ENCODE data around the gene MLLT3. TPM values are rescaled to one million over a fixed set of nuclear protein-coding genes. Genes with fewer than 3 reads are reported as not detected.
"Not testable (repeated sequence)": the region's sequence is repeated elsewhere in the genome, so short reads cannot be mapped to it uniquely, and the experiment has no call there.

The MLLT3 gene
- total RNA-seq, 1 donor from 2014 or later: 65.8 TPM

DNA sequence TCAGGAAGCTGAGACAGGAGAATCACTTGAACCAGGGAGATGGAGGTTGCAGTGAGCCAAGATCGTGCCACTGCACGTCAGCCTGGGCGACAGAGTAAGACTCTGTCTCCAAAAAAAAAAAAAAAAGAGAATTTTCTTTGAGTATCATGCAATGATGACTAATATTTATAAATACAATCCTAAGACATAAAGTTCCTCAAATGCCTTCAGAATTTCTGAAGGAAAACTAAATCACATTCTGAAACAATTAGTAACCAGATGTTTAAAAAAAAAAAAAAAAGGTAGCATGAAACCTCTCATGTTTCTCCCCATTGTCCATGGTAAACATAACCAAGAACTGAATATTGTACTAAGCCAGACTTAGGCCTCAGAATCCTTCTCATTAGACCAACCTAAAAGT is 23.1 kb downstream of the MLLT3 start:
- no peak overlapping the region for H3K9ac ChIP-seq (ENCODE audit: low read depth in 1 of 3, low read length in 3 of 3)
- H3K27ac ChIP-seq (ENCODE audit: low read depth, low read length): no peak overlapping the region
- H3K27me3 ChIP-seq (ENCODE audit: control insufficient read depth in 3 of 3, insufficient read depth in 3 of 3, low read length in 3 of 3): no peaks in the 10 kb centered on the region
- H3K4me3 ChIP-seq (ENCODE audit: low read length in 3 of 3): no peak overlapping the region
- no peaks in the 10 kb centered on the region for H3K9me3 ChIP-seq (ENCODE audit: control insufficient read depth in 3 of 3, low read length in 3 of 3)
- H3K4me1 ChIP-seq (ENCODE audit: control insufficient read depth in 3 of 3, insufficient read depth in 3 of 3, low read length in 3 of 3): peaks cover 3 to 14% (median 7%) of the 10 kb centered on the region in 3 donors
- no peaks in the 10 kb centered on the region for H3K36me3 ChIP-seq (ENCODE audit: control insufficient read depth in 3 of 3, insufficient read depth in 3 of 3, low read length in 3 of 3)

DNA sequence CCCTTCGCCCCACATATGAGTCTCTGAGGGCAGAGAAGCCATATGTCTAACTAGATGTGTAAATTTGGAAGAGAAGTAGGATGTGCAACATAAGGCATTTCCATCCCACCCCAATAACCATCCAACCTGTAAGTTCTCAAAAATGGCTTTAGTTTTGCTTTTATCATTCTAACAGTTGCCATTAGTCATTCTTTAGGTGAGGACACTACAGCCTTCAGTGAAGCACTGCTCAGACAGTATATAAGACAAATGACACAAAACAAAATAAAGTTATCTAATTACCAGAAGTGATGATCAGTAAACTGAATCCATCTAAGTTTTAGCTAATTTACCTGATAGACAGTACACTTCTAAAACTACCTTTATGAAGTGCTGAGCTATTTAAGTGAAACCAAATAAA is 23.9 kb downstream of the MLLT3 start:
- no peaks in the 10 kb centered on the region for H3K27me3 ChIP-seq (ENCODE audit: control insufficient read depth in 3 of 3, insufficient read depth in 3 of 3, low read length in 3 of 3)
- no peak overlapping the region for H3K9ac ChIP-seq (ENCODE audit: low read depth in 1 of 3, low read length in 3 of 3)
- H3K36me3 ChIP-seq (ENCODE audit: control insufficient read depth in 3 of 3, insufficient read depth in 3 of 3, low read length in 3 of 3): no peaks in the 10 kb centered on the region
- H3K27ac ChIP-seq (ENCODE audit: low read depth, low read length): no peak overlapping the region
- peaks cover 2 to 9% (median 7%) of the 10 kb centered on the region in 3 donors for H3K4me1 ChIP-seq (ENCODE audit: control insufficient read depth in 3 of 3, insufficient read depth in 3 of 3, low read length in 3 of 3)
- H3K9me3 ChIP-seq (ENCODE audit: control insufficient read depth in 3 of 3, low read length in 3 of 3): no peaks in the 10 kb centered on the region
- no peak overlapping the region for H3K4me3 ChIP-seq (ENCODE audit: low read length in 3 of 3)

DNA sequence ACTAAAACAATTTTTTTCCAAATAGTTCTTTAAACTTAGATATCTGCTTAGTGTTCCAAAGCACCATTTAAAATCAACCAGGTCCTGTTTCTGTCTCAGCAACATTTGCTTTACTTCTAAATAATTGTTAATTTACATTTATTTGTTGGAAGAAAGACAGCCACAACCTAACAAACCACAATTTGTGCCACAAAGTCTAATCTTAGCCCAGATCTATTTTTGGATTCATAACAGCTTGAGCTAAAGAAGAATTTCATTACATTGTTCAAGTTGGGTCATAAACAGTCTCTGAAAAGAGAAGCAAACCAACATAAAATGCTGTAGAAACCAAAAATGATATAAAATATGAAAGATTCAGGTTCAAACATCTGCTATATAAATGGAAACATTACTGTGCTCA is 24.4 kb downstream of the MLLT3 start:
- peaks cover 0 to 7% (median 4%) of the 10 kb centered on the region in 3 donors for H3K4me1 ChIP-seq (ENCODE audit: control insufficient read depth in 3 of 3, insufficient read depth in 3 of 3, low read length in 3 of 3)

DNA sequence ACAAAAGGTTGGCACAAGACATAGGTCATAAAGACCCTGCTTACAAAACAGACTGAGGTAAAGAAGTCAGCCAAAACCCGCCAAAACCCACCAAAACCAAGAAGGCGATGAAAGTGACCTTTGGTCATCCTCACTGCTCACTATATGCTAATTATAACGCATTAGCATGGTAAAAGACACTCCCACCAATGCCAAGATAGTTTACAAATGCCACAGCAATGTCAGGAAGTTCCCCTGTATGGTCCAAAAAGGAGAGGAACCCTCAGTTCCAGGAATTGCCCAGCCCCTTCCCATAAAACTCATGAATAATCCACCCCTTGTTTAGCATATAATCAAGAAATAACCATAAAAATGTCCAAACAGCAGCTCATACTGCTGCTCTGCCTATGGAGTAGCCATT is 27.7 kb downstream of the MLLT3 start:
- no peaks in the 10 kb centered on the region for H3K36me3 ChIP-seq (ENCODE audit: control insufficient read depth in 3 of 3, insufficient read depth in 3 of 3, low read length in 3 of 3)
- no peaks in the 10 kb centered on the region for H3K27me3 ChIP-seq (ENCODE audit: control insufficient read depth in 3 of 3, insufficient read depth in 3 of 3, low read length in 3 of 3)
- no peak overlapping the region for H3K9ac ChIP-seq (ENCODE audit: low read depth in 1 of 3, low read length in 3 of 3)
- H3K4me1 ChIP-seq (ENCODE audit: control insufficient read depth in 3 of 3, insufficient read depth in 3 of 3, low read length in 3 of 3): peaks cover 0 to 7% (median 0%) of the 10 kb centered on the region in 3 donors
- H3K27ac ChIP-seq (ENCODE audit: low read depth, low read length): no peak overlapping the region
- no peaks in the 10 kb centered on the region for H3K9me3 ChIP-seq (ENCODE audit: control insufficient read depth in 3 of 3, low read length in 3 of 3)
- H3K4me3 ChIP-seq (ENCODE audit: low read length in 3 of 3): no peak overlapping the region

More for the DNA sequence above, 24.4 kb downstream of the MLLT3 start:
- no peaks in the 10 kb centered on the region for H3K36me3 ChIP-seq (ENCODE audit: control insufficient read depth in 3 of 3, insufficient read depth in 3 of 3, low read length in 3 of 3)
- no peaks in the 10 kb centered on the region for H3K27me3 ChIP-seq (ENCODE audit: control insufficient read depth in 3 of 3, insufficient read depth in 3 of 3, low read length in 3 of 3)
- no peak overlapping the region for H3K27ac ChIP-seq (ENCODE audit: low read depth, low read length)
- no peaks in the 10 kb centered on the region for H3K9me3 ChIP-seq (ENCODE audit: control insufficient read depth in 3 of 3, low read length in 3 of 3)
- no peak overlapping the region for H3K4me3 ChIP-seq (ENCODE audit: low read length in 3 of 3)
- no peak overlapping the region for H3K9ac ChIP-seq (ENCODE audit: low read depth in 1 of 3, low read length in 3 of 3)

DNA sequence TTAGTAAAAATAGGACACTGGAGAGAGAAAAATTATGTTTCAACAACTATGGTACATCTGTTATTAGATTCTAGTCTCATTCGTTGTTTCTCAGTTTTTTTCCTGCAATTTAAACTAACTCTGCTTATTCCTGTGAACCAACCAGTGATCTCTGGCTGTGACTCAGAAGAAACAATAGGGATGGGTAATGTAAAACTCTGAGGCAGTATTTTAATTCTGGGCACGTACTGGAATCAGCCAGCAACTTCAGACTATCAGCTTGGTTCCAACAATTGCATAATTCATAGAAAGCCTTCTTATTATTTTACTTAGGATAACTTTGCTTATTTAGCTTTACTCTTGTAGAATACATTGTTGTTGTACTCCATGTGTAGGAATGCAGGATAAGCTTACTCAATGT is 28.8 kb downstream of the MLLT3 start:
- Histone ChIP-seq H3K27ac (ENCODE audit: low read depth, low read length) (no peak overlapping the region), H3K4me3 (ENCODE audit: low read length in 3 of 3) (no peak overlapping the region), H3K27me3 (ENCODE audit: control insufficient read depth in 3 of 3, insufficient read depth in 3 of 3, low read length in 3 of 3) (no peaks in the 10 kb centered on the region), H3K9ac (ENCODE audit: low read depth in 1 of 3, low read length in 3 of 3) (no peak overlapping the region), H3K9me3 (ENCODE audit: control insufficient read depth in 3 of 3, low read length in 3 of 3) (no peaks in the 10 kb centered on the region), H3K4me1 (ENCODE audit: control insufficient read depth in 3 of 3, insufficient read depth in 3 of 3, low read length in 3 of 3) (peaks cover 0 to 7% (median 0%) of the 10 kb centered on the region in 3 donors), H3K36me3 (ENCODE audit: control insufficient read depth in 3 of 3, insufficient read depth in 3 of 3, low read length in 3 of 3) (no peaks in the 10 kb centered on the region)

DNA sequence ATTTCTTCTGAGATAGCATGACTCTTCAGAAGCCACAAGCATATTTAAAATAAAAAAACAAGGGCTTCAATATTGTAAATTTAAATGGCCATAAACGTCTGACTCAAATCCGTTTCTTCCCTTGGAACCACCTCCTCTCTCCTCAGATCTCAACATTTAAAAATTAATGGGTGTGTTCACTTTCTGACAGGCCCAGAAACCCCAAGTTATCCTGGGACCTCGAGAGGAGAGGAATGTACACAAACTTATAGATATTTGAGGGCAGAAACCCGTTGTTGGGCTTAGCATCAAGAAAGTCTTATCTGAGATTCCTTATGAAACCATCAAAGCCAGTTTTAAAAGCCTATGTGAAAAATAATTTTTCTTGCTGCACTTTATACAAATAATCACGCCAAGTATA is 29.2 kb downstream of the MLLT3 start:
- no peaks in the 10 kb centered on the region for H3K27me3 ChIP-seq (ENCODE audit: control insufficient read depth in 3 of 3, insufficient read depth in 3 of 3, low read length in 3 of 3)
- no peak overlapping the region for H3K4me3 ChIP-seq (ENCODE audit: low read length in 3 of 3)
- H3K4me1 ChIP-seq (ENCODE audit: control insufficient read depth in 3 of 3, insufficient read depth in 3 of 3, low read length in 3 of 3): peaks cover 0 to 3% (median 0%) of the 10 kb centered on the region in 3 donors
- H3K9me3 ChIP-seq (ENCODE audit: control insufficient read depth in 3 of 3, low read length in 3 of 3): no peaks in the 10 kb centered on the region
- no peak overlapping the region for H3K9ac ChIP-seq (ENCODE audit: low read depth in 1 of 3, low read length in 3 of 3)
- H3K36me3 ChIP-seq (ENCODE audit: control insufficient read depth in 3 of 3, insufficient read depth in 3 of 3, low read length in 3 of 3): no peaks in the 10 kb centered on the region
- H3K27ac ChIP-seq (ENCODE audit: low read depth, low read length): no peak overlapping the region

DNA sequence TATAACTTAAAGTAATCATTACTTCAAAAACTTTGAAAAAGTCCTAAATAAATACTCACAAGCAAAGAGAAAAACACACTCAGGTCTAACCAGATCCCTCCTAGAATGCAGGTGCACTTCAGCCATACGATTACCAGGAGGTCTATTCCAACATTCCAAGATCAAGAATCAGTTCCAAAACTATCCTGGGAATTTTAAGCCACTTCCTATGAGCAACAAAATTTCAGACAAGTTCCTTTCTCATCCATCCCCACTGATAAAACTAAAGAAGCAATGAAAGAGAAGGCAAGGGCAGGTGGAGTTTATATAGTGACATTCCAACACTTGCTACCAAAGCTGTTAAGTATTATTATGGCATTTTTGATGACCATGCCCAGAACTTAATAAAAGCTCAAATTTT is 29.6 kb downstream of the MLLT3 start:
- H3K36me3 ChIP-seq (ENCODE audit: control insufficient read depth in 3 of 3, insufficient read depth in 3 of 3, low read length in 3 of 3): no peaks in the 10 kb centered on the region
- no peak overlapping the region for H3K9ac ChIP-seq (ENCODE audit: low read depth in 1 of 3, low read length in 3 of 3)
- no peak overlapping the region for H3K4me3 ChIP-seq (ENCODE audit: low read length in 3 of 3)
- no peaks in the 10 kb centered on the region for H3K9me3 ChIP-seq (ENCODE audit: control insufficient read depth in 3 of 3, low read length in 3 of 3)
- no peaks in the 10 kb centered on the region for H3K27me3 ChIP-seq (ENCODE audit: control insufficient read depth in 3 of 3, insufficient read depth in 3 of 3, low read length in 3 of 3)
- H3K4me1 ChIP-seq (ENCODE audit: control insufficient read depth in 3 of 3, insufficient read depth in 3 of 3, low read length in 3 of 3): no peaks in the 10 kb centered on the region
- H3K27ac ChIP-seq (ENCODE audit: low read depth, low read length): no peak overlapping the region

DNA sequence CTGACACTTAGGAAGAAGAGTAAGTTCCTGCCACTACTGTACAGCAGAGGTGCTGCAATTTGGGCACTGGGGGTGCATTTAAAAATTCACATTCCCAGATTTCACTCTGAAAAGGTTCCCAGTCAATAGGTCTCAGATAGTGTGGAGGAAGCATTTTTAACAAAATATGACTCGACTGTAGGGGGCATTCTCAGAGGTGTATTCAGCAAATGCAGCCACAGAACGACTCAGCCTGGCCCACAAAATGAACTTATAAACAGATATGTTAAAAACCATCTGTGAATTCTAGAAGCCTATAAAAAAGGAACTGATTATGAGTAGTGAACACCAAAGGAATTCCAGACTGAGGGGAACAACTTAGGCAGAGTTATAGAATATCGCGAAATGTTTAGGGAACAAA is 31.1 kb downstream of the MLLT3 start:
- Histone ChIP-seq H3K27me3 (ENCODE audit: control insufficient read depth in 3 of 3, insufficient read depth in 3 of 3, low read length in 3 of 3) (no peaks in the 10 kb centered on the region), H3K27ac (ENCODE audit: low read depth, low read length) (no peak overlapping the region), H3K36me3 (ENCODE audit: control insufficient read depth in 3 of 3, insufficient read depth in 3 of 3, low read length in 3 of 3) (no peaks in the 10 kb centered on the region), H3K4me3 (ENCODE audit: low read length in 3 of 3) (no peak overlapping the region), H3K4me1 (ENCODE audit: control insufficient read depth in 3 of 3, insufficient read depth in 3 of 3, low read length in 3 of 3) (no peaks in the 10 kb centered on the region), H3K9me3 (ENCODE audit: control insufficient read depth in 3 of 3, low read length in 3 of 3) (no peaks in the 10 kb centered on the region), H3K9ac (ENCODE audit: low read depth in 1 of 3, low read length in 3 of 3) (no peak overlapping the region)

DNA sequence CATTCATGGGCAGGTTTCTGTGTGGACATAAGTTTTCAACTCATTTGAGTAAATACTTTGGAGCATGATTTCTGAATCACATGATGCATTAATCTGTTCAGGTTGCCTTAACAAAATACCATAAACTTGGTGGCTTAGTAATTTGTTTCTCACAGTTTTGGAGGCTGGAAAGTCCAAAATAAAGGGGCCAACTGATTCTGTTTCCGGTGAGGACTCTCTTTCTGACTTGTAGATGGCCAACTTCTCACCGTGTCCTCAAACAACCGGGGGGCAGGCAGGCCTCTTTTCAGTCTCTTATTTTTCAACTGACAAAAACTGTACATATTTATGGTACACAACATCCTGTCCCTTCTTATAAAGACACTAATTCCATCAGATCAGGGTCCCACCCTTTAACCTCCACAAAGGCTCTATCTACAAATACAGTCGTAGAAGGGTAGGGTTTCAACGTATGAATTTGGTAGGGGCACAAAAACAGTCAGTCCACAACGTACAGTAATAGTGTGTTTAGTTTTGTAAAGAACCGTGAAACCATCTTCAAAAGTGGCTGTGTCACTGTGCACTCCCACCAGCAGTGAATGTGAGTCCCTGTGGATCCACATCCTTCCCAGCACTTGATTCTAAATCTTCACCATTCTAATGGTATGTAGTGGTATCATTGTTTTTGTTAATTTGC is 37.2 kb downstream of the MLLT3 start:
- H3K9ac ChIP-seq (ENCODE audit: low read depth in 1 of 3, low read length in 3 of 3): no peak overlapping the region
- H3K9me3 ChIP-seq (ENCODE audit: control insufficient read depth in 3 of 3, low read length in 3 of 3): no peaks in the 10 kb centered on the region
- no peaks in the 10 kb centered on the region for H3K27me3 ChIP-seq (ENCODE audit: control insufficient read depth in 3 of 3, insufficient read depth in 3 of 3, low read length in 3 of 3)
- no peak overlapping the region for H3K27ac ChIP-seq (ENCODE audit: low read depth, low read length)
- no peaks in the 10 kb centered on the region for H3K4me1 ChIP-seq (ENCODE audit: control insufficient read depth in 3 of 3, insufficient read depth in 3 of 3, low read length in 3 of 3)
- H3K4me3 ChIP-seq (ENCODE audit: low read length in 3 of 3): no peak overlapping the region
- H3K36me3 ChIP-seq (ENCODE audit: control insufficient read depth in 3 of 3, insufficient read depth in 3 of 3, low read length in 3 of 3): no peaks in the 10 kb centered on the region

DNA sequence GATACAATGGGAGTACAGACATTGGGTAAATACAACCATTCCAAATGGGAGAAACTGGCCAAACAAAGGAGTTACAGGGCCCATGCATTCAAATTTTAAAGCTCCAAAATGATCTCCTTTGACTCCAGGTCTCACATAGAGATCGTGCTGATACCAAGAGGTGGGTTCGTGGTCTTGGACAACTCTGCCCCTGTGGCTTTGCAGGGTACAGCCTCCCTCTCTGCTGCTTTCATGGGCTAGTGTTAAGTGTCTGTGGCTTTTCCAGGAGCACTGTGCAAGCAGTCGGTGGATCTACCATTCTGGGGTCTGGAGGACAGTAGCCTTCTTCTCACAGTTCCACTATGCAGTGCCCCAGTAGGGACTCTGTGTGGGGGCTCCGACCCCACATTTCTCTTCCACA is 39.2 kb downstream of the MLLT3 start:
- not testable (repeated sequence) for H3K4me1 ChIP-seq (ENCODE audit: control insufficient read depth in 3 of 3, insufficient read depth in 3 of 3, low read length in 3 of 3); H3K36me3 ChIP-seq (ENCODE audit: control insufficient read depth in 3 of 3, insufficient read depth in 3 of 3, low read length in 3 of 3); H3K4me3 ChIP-seq (ENCODE audit: low read length in 3 of 3); H3K9me3 ChIP-seq (ENCODE audit: control insufficient read depth in 3 of 3, low read length in 3 of 3); H3K27ac ChIP-seq (ENCODE audit: low read depth, low read length); H3K9ac ChIP-seq (ENCODE audit: low read depth in 1 of 3, low read length in 3 of 3); H3K27me3 ChIP-seq (ENCODE audit: control insufficient read depth in 3 of 3, insufficient read depth in 3 of 3, low read length in 3 of 3)

Measured in skeletal muscle tissue (tissue), 4 donors.